HG02938 (cell line): ENCODE results near the gene ZNF646.
"Not testable (repeated sequence)": the region's sequence is repeated elsewhere in the genome, so short reads cannot be mapped to it uniquely, and the experiment has no call there.

Source experiments
- ATAC-seq: cut with Tn5 transposase; IDR thresholded peaks from one replicate; pipeline ENCODE4 v1.9.1; 2021; ENCODE audit warnings: mild to moderate bottlenecking, moderate library complexity; ENCODE audit not compliant: unreplicated experiment

Gene ZNF646

DNA sequence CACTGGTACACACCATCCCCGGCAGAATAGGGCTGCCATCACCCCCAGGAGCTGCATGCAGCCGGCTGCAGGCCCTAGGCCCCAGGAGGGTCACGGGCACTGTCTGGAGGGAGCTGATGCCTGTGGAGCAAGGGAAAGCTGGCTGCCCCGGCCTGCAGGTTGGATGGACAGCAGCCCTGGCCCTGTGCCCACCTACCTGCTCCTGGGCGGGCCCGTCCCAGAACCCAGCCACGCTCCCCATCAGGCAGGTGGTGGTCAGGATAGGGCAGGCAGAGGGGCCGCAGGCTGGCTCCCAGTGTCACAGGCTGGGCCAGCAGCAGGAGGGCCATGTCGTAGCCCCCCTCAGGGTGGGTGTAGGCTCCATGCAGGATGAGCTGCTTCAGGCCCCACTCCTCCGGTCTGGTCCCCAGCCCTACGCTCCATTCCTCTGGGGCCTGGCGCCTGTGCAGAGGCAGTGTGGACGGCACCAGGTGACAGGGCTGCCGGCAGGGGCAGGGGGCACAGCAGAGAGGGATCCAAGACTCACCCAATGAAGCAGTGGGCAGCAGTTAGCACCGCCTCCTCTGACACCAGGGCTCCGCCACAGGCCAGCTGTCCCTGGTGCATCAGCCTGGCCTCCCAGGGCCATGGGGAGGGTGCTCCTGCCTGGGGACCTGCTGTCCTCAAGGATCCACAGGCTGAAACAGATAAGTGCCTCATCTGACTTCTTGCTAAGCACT is 10.5 kb downstream of the ZNF646 start:
- no peak for ATAC-seq

DNA sequence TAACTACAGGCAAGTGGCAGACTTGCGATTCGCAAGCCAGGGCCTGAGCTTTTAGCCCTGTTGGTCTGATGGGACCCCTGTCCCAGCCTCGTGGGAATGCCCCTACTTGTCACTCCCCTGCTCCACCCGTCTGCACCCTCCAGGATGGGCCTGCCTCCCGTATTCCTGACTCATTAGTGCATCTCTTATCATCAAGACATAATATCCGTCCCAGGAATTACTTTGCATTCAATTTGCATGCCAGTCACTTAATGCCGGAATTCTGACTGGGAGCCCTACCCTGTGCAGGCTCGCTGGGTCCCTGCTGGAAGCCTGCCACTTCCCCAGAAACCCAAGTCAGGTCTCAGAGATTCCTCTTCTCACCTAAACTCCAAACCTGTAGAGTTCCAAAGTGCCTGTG is 11.2 kb downstream of the ZNF646 start:
- ATAC-seq = no peak

DNA sequence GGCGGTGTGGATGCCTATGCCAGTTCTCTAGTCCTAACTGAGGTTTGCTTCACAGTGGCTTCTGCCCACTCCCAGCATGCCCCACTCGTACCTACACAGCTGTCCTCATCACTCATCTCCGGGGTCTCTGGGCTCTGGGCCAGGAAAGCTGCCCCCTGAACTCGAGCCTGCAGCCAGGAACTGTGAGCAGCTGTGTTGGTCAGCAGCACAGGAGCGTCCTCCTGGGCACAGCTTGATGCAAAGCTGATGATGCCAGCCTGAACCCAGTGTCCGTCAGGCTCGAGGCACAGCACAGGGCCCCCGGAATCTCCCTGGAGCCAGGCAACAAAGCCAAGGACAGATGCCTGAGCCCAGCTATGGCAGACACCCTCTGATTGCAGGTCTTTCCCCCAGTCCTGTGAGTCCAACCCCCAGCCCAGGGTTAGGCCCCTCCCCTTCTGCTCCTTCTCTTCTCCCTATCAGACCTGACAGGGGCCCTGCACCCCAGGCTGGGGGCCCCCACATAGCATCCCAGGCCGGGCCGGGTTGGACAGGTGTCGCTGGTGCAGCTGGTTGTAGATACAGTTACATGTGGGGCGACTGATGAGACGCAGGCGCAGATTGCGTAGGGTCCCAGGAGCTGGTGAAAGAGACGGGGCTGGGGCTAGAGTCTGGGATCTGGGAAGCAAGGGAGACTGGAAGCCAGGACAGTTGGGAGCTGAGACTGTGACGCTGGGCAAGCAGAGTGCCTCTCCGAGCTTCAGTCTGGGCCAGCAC is 11.8 kb downstream of the ZNF646 start:
- no peak for ATAC-seq

DNA sequence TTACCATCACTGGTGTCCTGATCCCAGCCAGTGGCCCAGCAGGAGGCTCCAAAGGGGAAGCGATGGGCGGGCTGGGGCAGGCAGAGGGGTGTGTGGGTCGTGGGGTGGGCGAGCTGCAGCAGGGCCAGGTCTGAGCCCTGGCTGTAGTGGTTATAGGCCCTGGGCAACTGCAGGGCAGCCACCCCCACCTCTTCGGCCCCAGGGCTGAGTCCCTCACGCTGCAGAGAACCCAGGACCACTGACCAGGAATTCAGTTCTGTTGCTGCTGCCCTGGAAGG is 12.3 kb downstream of the ZNF646 start:
- no peak for ATAC-seq

DNA sequence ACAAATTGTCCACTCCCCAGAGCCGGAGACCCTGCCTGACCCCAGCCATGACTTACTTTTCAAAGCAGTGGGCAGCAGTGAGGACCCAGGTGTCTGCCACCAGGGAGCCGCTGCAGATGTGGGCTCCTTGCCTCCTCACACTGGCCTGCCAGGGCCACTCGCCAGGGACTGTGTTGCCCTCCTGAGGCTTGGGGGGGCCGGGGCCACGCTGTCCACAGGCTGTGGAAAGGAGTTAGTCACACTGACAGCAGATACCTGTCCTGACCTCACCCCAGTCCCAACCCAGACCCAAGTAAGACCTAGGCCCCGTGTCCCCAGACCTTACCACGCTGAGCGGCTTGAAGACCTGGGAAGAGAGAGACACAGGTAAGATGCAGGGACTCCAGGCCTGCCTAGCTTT is 13.3 kb downstream of the ZNF646 start:
- no peak for ATAC-seq

DNA sequence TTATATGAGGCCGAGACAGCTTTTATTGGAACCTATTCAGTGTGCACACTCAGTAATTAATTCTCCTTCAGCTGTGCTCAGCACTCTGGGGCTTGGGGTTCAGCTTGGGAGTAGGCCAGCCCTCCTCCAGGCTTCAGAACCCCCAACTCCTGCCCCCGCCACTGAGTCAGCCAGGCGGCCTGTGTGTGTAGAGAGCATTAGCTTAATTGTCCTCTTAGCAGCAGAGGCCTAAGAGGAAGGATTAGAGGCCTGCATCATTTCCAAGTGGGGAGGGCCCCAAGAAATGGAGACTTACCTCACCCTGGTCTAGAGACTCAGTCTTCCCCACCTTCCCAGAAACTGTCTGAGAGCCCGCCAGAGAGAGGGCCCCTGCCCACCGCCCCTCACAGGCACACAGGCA is 13.7 kb downstream of the ZNF646 start:
- no peak for ATAC-seq

DNA sequence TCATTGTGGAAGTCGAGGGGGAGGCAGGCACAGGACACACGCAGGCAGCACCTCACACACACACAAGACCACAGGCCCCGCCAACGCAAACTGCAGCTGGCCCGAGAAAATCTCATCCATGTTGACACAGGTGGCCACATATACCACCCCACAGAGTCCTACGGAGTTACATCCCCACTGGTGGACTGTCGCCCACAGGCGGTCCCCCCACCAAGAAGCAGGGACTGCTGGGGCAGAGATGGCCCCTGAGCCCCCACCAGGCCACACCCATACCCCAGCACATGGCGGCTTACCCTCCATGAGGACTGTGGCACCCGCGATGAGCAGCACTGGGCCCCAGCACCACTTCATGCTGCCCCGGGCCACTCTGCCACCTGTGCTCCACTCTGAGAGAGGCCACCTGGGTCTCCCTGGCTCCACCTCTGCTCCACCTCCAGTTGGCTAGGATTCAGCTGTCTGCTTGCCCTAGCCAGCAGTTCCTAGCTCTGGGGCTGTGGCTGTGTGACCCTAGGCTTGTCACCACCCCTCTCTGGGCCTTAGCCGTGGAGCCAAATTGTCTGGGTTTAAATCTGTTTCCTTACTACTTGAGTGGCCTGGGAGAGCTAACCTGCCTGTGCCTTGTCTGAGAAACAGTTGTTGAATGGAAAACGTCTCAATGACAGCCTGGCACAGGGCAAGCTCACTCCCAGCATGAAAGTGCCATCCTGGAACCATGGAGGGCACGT is 14.4 kb downstream of the ZNF646 start, which contains the start of gene PRSS53:
Gene PRSS53, minus strand, starts transcription at position 485 of the 725 bp plus-strand sequence. Its CDS starts 134 bp downstream, at position 351.
- no peak for ATAC-seq

DNA sequence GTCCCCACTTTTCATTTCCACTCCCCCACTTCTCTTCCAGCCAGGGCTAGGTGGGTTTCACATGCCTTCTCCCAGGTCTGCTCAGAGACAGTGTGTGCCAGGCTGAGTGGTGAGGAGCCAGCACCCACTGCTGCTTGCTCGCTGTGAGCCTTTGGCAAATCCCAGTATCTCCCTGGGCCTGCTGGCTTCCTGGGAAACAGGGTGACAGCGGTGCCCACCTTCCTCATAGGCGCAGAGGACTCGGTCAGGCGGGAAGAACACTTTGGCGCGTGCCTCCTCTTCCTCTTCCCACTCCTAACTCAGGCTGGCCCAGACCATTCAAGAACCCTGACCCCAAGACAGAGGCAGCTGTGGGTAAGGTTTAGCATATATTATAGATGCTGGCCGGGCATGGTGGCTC is 15.0 kb downstream of the ZNF646 start:
- no peak for ATAC-seq

DNA sequence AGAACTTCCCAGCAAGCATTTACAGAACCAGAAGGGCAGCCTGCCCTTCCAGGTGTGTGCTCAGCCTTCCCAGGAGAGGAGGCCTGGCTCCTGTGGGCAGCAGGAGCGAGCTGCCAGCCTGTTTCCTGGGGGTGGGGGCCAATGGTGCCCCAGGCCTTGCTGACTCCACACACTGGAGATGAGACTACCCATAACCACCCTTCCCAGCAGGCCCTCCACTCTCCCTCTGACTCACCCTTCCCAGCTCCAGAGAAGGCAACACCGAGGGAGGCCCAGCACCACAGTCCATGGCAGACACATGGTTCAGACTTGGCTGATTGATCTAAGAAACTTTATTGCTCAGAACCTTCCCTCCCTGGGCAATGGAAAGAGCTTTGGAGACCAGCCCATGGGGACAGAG is 16.3 kb downstream of the ZNF646 start:
- no peak for ATAC-seq

DNA sequence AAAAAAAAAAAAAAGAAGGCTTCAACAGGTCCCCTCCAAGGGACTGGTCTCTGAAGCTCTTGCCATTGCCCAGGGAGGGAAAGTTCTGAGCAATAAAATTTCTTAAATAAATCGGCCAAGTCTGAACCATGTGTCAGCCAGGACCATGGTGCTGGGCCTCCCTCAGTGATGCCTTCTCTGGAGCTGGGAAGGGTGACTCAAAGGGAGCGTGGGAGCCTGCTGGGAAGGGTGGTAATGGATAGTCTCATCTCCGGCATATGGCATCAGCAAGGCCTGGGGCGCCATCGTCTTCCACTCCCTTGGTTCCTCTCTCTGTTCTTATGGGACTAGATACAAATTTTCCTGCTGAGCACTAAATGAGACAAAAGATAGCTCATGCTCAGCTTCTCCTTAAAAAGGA is 18.1 kb downstream of the ZNF646 start:
- ATAC-seq = no peak

DNA sequence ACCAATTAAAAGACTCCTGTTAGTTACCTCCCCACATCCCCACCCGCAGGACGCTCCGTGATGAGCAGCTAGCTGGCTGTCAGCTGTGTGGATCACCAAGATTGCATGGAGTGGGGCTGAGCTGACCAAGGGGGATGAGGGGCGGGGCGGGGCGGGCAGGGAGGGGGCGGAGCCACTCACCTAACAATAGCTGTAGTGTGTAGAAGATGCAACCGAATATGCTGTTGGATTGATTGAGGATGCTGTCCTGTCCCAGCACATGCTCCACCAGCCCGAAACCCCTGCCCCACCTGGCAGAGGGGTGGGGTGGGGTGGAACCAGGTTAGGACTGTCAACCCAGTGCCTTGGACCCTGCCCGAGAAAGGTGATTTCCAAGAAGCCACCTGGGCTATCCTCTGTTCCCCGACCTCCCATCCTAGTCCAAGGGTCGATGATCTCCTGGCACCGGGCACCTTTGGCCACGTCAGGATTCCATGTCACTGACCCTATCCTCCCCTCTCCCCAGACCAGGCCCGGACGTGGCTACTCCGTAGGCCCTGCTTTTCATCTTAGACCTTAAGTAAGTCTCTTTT is 19.0 kb downstream of the ZNF646 start:
- ATAC-seq = no peak

DNA sequence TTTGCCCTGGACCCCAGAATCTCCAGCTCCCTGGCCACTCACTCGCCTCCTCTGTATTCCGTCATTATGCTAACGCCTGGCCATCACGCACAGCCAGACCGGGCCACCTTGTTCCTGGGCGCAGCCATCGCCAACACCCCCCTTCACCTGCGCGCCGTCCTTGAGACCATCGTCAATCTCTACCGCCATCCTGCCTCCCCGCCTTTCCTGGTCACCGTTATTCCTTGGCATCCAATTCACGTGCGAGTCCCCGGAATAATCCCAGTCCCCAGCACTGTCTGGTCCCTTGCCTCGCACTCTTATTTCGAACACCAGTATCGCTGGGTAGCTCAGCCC is 19.8 kb downstream of the ZNF646 start:
- no peak for ATAC-seq

DNA sequence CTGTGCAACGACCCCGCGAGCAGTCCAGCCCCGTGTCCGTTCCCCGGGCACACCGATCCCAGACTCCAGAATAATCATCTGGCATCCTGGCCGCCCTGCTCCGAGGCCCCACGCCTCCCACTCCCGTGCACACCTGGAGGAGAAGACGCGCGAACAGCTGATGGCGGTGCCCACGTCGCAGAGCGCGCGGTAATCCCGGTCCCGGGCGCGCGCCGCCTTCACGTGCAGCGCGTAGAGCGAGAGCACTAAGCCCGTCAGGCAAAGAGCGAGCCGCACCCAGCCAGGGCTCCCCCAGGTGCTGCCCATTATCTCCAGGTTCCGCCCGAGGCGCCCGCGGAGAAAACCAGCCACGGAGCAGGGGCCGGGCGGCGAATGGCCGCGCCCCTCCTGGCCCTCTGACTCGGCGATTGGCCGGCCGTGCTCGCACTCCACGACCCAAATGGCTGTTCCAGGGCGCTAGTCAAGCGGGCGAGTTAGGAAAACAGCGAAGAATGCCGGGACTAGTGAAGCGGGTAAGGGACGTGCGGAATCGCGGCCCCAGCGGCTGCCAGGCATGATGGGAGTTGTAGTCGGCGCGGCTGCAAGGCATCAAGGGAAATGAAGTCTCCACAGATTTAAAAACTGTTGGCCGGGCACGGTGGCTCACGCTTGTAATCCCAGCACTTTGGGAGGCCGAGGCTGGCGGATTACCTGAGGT is 20.4 kb downstream of the ZNF646 start, which contains the start of gene VKORC1:
Gene VKORC1, minus strand, starts transcription at position 374 of the 697 bp plus-strand sequence. Its CDS starts 68 bp downstream, at position 306.
- peak; percentile 81 for ATAC-seq

DNA sequence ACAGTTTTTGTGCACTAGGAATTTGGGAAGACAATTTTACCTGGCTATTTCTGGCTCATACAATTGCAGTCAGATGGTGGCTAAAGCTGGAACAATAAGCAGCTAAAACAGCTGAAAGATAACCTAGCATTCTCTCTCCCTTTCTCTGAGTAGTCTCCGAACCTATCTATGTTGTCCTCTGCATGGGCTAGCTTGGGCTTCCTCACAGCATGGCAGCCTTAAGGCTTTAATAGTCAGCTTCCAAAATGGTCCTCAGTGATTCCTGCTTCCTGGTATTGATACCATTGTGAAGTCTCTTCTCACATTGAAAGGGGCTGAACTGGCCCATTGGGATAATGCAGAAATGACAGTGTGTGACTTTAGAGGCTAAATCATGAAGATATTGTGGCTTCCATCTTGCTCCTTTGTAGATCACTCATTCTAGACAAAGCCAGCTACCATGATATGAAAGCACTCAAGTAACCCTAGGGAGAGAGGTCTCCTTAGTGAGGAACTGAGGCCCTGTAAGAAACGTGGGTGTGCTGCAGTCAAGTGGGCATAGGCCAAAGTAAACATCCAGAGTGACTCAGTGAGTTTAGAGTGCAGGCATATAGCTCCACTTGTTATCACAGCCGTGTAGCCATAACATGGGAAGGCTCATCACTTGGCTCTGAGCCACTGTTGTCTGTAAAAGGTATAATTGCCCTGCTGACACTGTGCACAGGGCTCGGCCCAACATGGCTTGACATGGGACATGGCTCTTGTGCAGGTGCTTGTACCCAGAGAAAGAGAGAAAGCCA is 25.8 kb downstream of the ZNF646 start:
- ATAC-seq = no peak

DNA sequence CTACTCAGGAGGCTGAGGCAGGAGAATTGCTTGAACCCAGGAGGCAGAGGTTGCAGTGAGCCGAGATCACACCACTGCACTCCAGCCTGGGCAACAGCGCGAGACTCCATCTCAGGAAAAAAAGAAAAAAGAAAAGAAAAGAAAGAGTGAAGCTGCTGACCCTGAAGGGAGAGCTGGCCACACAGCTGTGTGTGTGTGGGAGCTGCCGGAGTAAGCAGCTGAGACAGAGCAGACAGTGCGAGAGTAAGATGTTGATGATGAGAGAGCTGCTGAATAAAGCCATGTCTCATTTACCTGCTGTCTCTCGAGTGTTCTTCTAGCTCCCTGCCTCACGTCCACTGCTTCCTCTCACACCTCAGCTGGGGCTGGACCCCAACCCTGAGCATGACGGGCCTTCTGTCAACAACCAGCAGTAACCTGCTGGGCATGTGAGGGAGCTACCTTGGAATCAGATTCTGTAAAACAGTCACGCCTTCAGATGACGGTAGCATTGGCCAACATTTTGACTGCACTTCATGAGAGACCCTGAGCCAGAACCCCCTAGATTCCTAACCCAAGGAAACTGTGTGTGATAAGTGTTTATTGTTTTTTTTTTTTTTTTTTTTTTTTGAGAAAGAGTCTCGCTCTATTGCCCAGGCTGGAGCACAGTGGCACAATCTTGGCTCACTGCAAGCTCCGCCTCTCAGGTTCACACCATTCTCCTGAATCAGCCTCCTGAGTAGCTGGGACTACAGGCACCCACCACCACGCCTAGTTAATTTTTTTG is 26.8 kb downstream of the ZNF646 start:
- ATAC-seq = not testable (repeated sequence)

DNA sequence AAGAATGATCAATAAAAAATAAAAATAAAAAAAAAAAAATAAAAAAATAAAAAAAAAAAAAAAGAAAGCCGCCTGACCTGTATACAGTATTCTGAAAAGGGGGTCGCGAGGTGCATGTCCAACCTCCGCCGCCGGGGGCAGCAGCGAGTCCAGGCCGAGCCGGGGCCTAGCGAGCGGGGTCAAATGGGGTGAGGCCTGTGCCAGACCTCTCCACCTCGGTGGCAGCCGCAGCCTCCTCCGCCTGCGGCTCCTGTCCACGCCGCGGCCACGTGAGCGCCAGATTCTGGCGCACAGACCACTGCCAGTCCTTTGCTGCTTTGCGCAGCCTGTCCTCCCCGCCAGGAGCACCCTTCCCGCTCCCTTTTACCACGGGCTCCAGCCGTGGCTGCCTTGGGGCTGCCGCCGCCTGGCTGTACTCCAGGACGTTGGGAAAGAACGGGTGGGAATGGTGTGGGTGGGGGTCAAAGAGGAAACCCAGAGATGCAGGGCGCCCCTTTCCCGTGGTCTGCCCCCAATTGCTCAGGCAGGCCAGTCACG is 31.5 kb downstream of the ZNF646 start:
- no peak for ATAC-seq

DNA sequence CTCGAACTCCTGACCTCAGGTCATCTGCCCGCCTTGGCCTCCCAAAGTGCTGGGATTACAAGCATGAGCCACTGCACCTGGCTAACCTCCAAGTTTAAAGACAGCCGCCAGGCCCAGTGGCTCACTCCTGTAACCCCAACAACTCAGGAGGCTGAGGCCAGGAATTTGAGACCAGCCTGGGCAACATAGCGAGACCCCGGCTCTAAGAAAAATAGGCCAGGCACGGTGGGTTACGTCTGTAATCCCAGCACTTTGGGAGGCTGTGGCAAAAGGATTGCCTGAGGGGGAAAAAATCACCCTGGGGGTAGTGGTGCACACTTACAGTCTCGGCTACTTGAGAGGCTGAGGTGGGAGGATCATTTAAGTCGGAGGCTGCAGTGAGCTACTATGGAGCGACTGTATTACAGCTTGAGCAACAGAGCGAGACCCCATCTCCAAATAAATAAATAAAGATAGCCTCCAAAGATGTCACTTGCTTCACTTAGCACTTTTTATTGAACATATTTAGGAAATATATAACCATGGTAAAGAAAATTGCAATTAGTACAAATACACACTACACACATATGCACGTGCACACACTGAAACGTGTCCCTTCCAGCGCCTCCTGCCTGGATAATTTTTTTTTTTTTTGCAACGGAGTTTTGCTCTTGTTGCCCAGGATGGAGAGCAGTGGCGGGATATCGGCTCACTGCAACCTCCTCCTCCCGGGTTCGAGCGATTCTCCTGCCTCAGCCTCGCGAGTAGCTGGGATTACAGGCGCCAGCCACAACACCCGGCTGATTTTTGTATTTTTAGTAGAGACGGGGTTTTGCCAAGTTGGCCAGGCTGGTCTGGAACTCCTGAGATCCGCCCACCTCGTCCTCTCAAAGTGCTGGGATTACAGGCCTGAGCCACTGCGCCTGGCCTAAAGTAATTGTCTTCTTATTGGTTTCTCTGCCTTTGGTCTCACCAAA is 32.6 kb downstream of the ZNF646 start:
- ATAC-seq = no peak

DNA sequence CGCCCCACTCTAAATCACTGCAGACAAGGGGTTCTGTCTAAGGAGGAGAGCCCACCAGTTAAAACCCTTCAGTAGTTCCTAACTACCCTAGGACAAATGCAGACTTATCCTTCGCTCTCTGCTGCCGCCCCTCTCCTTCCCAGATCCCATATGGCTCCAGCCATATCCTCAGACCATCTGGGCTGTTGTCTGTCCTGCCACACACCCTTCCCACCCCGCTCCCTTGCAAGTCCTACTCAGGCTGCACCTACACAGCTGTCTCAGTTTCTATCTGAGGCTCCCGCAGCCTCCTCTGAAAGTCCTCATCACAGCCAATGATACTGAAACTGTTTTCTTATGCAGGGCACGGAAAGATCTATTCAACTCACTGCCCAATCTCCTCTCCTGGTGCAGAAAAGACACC is 33.2 kb downstream of the ZNF646 start:
- ATAC-seq = peak; percentile 59
